ENCODE data around the gene ZMAT5.

GRCh38 chr22:29803190-29803589 is 36.4 kb upstream of the ZMAT5 start:
- TF ChIP-seq POLR2AphosphoS5 (IDR thresholded peaks at IDR 0.05; ENCODE audit: borderline replicate concordance, low read depth, low read length), result no peak
- no peak for TF ChIP-seq EZH2 (IDR thresholded peaks at IDR 0.05)
